Measurements from ENCODE around the gene CRCP.

DNA sequence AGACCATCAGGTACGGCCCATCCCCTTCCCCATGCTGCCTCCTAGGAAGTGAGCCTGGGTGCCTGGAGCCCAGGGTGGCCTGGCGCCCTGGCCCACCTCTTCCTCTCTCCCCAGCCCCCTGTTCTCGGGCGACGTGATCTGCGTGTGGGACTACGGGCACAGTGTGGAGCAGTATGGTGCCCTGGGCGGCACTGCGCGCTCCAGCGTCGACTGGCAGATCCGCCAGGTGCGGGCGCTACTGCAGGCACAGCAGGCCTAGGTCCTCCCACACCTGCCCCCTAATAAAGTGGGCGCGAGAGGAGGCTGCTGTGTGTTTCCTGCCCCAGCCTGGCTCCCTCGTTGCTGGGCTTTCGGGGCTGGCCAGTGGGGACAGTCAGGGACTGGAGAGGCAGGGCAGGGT, 22.0 kb upstream of the CRCP start:
- no peak for TF ChIP-seq CTCF (IDR thresholded peaks at IDR 0.05 in 8 of 11, conservative IDR thresholded peaks at IDR 0.05 in 3 of 11)
- no peak for TF ChIP-seq POLR2A (IDR thresholded peaks at IDR 0.05)

All from spleen (tissue), 7 donors.